K562 (cell line): ENCODE measurements around the gene CCDC28B. TPM values are rescaled to one million over a fixed set of nuclear protein-coding genes. Genes with fewer than 3 reads are reported as not detected.

ENCODE experiments used
- C11orf30 ChIP-seq: fragments of 450-650 bp; IDR thresholded peaks from 2 replicates; pipeline ENCODE4 v1.6.1; 2016; ENCODE audit warnings: low read depth, mild to moderate bottlenecking
- CHD4 ChIP-seq: fragments of 200-600 bp; sonication (generic); IDR thresholded peaks from 3 replicates; pipeline ENCODE4 v1.6.1; 2012; ENCODE audit warnings: low read depth, mild to moderate bottlenecking, mixed read lengths, low read length, inconsistent platforms; ENCODE audit not compliant: insufficient read depth, insufficient replicate concordance, poor library complexity, severe bottlenecking
- CREM ChIP-seq: IDR thresholded peaks from 2 replicates; pipeline ENCODE4 v1.6.1; 2014; ENCODE audit warnings: antibody characterized with exemption, low read depth
- E2F1 ChIP-seq: sonication (generic); formaldehyde crosslinking; IDR thresholded peaks from 2 replicates; pipeline ENCODE4 v1.8.1; 2023; ENCODE audit warnings: mild to moderate bottlenecking, missing genetic modification reagents, moderate library complexity
- GABPB1 ChIP-seq: sonication (generic); formaldehyde crosslinking; IDR thresholded peaks from 2 replicates; pipeline ENCODE4 v1.8.0; 2022; ENCODE audit warnings: mild to moderate bottlenecking, missing genetic modification reagents
- MLX ChIP-seq, 2 experiments: fragments of 450-650 bp in 1 of 2; sonication (generic) in 1 of 2; formaldehyde crosslinking; conservative IDR thresholded peaks; 2 replicates each; pipeline versions ENCODE4 v1.4.0 to v1.8.1; 2020 to 2022; ENCODE audit warnings: mild to moderate bottlenecking in 1 of 2, missing genetic modification reagents in 1 of 2
- MTA2 ChIP-seq: fragments of 450-650 bp; IDR thresholded peaks from 2 replicates; pipeline ENCODE4 v1.6.1; 2016; ENCODE audit warnings: low read depth
- MYC ChIP-seq, 2 experiments: fragments of 250-450 bp in 1 of 2; sonication (Bioruptor Pico) in 1 of 2; IDR thresholded peaks; 2 replicates each; pipeline versions ENCODE4 v1.5.1 to v1.6.1; 2012 to 2021; ENCODE audit warnings: low read depth in 2 of 2, borderline replicate concordance in 1 of 2, improper control_type of control experiment in 1 of 2, low read length in 1 of 2, mild to moderate bottlenecking in 1 of 2, moderate library complexity in 1 of 2
- NR3C1 ChIP-seq: sonication (generic); formaldehyde crosslinking; IDR thresholded peaks from 2 replicates; pipeline ENCODE4 v1.8.1; 2022; ENCODE audit warnings: missing genetic modification reagents
- POLR2A ChIP-seq: fragments of 450-650 bp; conservative IDR thresholded peaks from 2 replicates; pipeline ENCODE4 v1.6.1; 2016
- POLR2AphosphoS2 ChIP-seq: IDR thresholded peaks from 2 replicates; pipeline ENCODE4 v1.6.1; 2012; ENCODE audit warnings: low read length, improper control_type of control experiment
- RBM15 ChIP-seq: fragments of 200-400 bp; formaldehyde crosslinking; IDR thresholded peaks from 2 replicates; pipeline ENCODE4 v1.6.1; 2018; ENCODE audit warnings: mild to moderate bottlenecking, low read length, moderate library complexity; ENCODE audit not compliant: insufficient read depth
- RBM39 ChIP-seq: fragments of 200-400 bp; formaldehyde crosslinking; optimal IDR thresholded peaks from 2 replicates; pipeline ENCODE3; 2018; ENCODE audit warnings: low read depth, low read length
- STAT6 ChIP-seq: sonication (generic); formaldehyde crosslinking; IDR thresholded peaks from 2 replicates; pipeline ENCODE4 v1.8.1; 2023; ENCODE audit warnings: mild to moderate bottlenecking, missing genetic modification reagents
- THAP7 ChIP-seq: fragments of 250-450 bp; sonication (Bioruptor Pico); IDR thresholded peaks from 2 replicates; pipeline ENCODE4 v1.5.0; 2021
- ZBED1 ChIP-seq: IDR thresholded peaks from 2 replicates; pipeline ENCODE4 v1.6.1; 2014
- ZNF12 ChIP-seq: sonication (generic); formaldehyde crosslinking; IDR thresholded peaks from 2 replicates; pipeline ENCODE4 v1.4.0; 2020; ENCODE audit warnings: mild to moderate bottlenecking, missing genetic modification reagents
- ZNF175 ChIP-seq: fragments of 200-800 bp; sonication (Bioruptor generic); IDR thresholded peaks from 2 replicates; pipeline ENCODE4 v1.6.1; 2016; ENCODE audit warnings: low read depth, mild to moderate bottlenecking, missing genetic modification characterization, missing compliant biosample characterization
- polyA plus RNA-seq, 8 experiments: library from polyadenylated mRNA; depleted of rRNA in 4 of 8; stranded (reverse) in 5 of 8; unstranded in 3 of 8; fragments of >200 nt; fragmentation: Nextera tagmentation in 2 of 8; fragmentation: Illumina TruSeq in 1 of 8; extraction: Ambion mirVana in 2 of 8; extraction: Trizol in 1 of 8; gene quantifications; 2 replicates each; pipeline versions ENCODE4 v1.2.1 to v1.2.3, GENCODE V29; 2011 to 2014; ENCODE audit warnings: inconsistent platforms in 1 of 8, missing spikeins in 1 of 8
- total RNA-seq, 7 experiments: library from RNA; depleted of rRNA in 6 of 7; stranded (reverse); fragments of >200 nt in 6 of 7; fragmentation: Illumina TruSeq in 2 of 7; extraction: Trizol in 2 of 7; gene quantifications; 2 replicates each; pipeline versions ENCODE4 v1.2.1 to v1.2.3, GENCODE V29; 2011 to 2021; ENCODE audit warnings: low replicate concordance in 1 of 7
- TF ChIP-seq, protein P1 (sequence below): fragments of 450-650 bp; IDR thresholded peaks from 2 replicates; pipeline ENCODE4 v1.6.1; 2016; ENCODE audit warnings: missing biosample characterization, missing genetic modification characterization
- TF ChIP-seq, protein P2 (sequence below): fragments of 450-650 bp; formaldehyde crosslinking; IDR thresholded peaks from 2 replicates; pipeline ENCODE4 v1.4.0; 2020; ENCODE audit warnings: mild to moderate bottlenecking, moderate library complexity

The CCDC28B gene
- total and polyA plus RNA-seq, 9 of the 15 experiments (the other 6 are each of a cell fraction or from before 2014, with no cell fraction given) = 5.7 to 54.5 (median 31.7) TPM

- TF ChIP-seq POLR2AphosphoS2 (peak; percentile 87; the same call in 1 of the 2 replicates), ZBED1 (no peak), RBM15 (no peak), MLX (CRISPR knock-in tag; conservative IDR thresholded peaks at IDR 0.05) (no peak), STAT6 (CRISPR knock-in tag) (no peak), C11orf30 (no peak), MYC (IDR thresholded peaks at IDR 0.05; ENCODE audit: low read depth, low read length) (no peak), MYC (CRISPR knock-in tag; IDR thresholded peaks at IDR 0.05; ENCODE audit: borderline replicate concordance, low read depth) (0 out of 2 replicates have a peak, but pooled peaks have one; percentile 21), ZNF12 (CRISPR knock-in tag) (no peak), E2F1 (CRISPR knock-in tag) (no peak), RBM39 (no peak), THAP7 (no peak), CREM (no peak), CHD4 (no peak), ZNF175 (CRISPR knock-in tag) (no peak), POLR2A (peak; percentile 71), NR3C1 (CRISPR knock-in tag) (no peak), MTA2 (no peak), GABPB1 (CRISPR knock-in tag) (0 out of 2 replicates have a peak, but pooled peaks have one; percentile 22)
- TF ChIP-seq, protein P1, sequence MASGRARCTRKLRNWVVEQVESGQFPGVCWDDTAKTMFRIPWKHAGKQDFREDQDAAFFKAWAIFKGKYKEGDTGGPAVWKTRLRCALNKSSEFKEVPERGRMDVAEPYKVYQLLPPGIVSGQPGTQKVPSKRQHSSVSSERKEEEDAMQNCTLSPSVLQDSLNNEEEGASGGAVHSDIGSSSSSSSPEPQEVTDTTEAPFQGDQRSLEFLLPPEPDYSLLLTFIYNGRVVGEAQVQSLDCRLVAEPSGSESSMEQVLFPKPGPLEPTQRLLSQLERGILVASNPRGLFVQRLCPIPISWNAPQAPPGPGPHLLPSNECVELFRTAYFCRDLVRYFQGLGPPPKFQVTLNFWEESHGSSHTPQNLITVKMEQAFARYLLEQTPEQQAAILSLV (tag) = no peak
- TF ChIP-seq, protein P2, sequence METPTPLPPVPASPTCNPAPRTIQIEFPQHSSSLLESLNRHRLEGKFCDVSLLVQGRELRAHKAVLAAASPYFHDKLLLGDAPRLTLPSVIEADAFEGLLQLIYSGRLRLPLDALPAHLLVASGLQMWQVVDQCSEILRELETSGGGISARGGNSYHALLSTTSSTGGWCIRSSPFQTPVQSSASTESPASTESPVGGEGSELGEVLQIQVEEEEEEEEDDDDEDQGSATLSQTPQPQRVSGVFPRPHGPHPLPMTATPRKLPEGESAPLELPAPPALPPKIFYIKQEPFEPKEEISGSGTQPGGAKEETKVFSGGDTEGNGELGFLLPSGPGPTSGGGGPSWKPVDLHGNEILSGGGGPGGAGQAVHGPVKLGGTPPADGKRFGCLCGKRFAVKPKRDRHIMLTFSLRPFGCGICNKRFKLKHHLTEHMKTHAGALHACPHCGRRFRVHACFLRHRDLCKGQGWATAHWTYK (CRISPR knock-in tag) = 0 out of 2 replicates have a peak, but pooled peaks have one; percentile 25
Observed at GRCh38 chr1:32198237-32199042, 2.0 kb upstream of the CCDC28B start (continued).
